Measurements from ENCODE around the gene ANTXR2. TPM values are rescaled to one million over a fixed set of nuclear protein-coding genes. Genes with fewer than 3 reads are reported as not detected.
A peak's percentile ranks its signal among the peaks of the same experiment; 100 is the strongest.

Gene ANTXR2
- total and polyA plus RNA-seq, 2 of the 8 experiments (the other 6 are each of a cell fraction or from before 2014, with no cell fraction given), result 1.1 to 7.5 TPM

- Histone ChIP-seq H4K20me1 (replicated peaks in 1 of 2; ENCODE audit: control insufficient read depth in 1 of 2, insufficient read depth in 2 of 2, low read length in 2 of 2) (no peaks in the 10 kb centered on the region), H2BK5ac (ENCODE audit: low read depth, low read length) (no peak overlapping the region), H4K8ac (ENCODE audit: extremely low read depth, insufficient read depth, low read length) (no peak overlapping the region), H2AFZ (ENCODE audit: low read length) (no peak overlapping the region), H3K4me3 (ENCODE audit: extremely low read depth in 1 of 4, insufficient read depth in 2 of 4, low read depth in 3 of 4, low read length in 4 of 4) (no peak overlapping the region), H2BK20ac (ENCODE audit: low read length) (no peak overlapping the region), H2BK12ac (ENCODE audit: low read depth, low read length) (no peak overlapping the region), H3K9me3 (ENCODE audit: insufficient read depth in 2 of 2, low read depth in 1 of 2, low read length in 1 of 2) (no peaks in the 10 kb centered on the region), H3K9ac (replicated peaks in 1 of 4; ENCODE audit: extremely low read depth in 1 of 4, low read depth in 3 of 4, low read length in 3 of 4) (peak overlapping the region in 1 of 4 experiments; percentile 34; a peak in 1 of 7 replicates), H3K23ac (ENCODE audit: insufficient read length) (no peak overlapping the region), H2BK120ac (replicated peaks; ENCODE audit: low read depth, low read length) (no peak overlapping the region), H3K18ac (ENCODE audit: extremely low read depth, low read length) (no peak overlapping the region), H4K5ac (ENCODE audit: insufficient read length, low read depth, low read length) (no peak overlapping the region), H3K4me2 (ENCODE audit: insufficient read depth in 1 of 2, low read depth in 2 of 2, low read length in 2 of 2) (no peak overlapping the region), H3K4ac (replicated peaks; ENCODE audit: insufficient read length, low read depth, low read length) (no peak overlapping the region), H3K4me1 (replicated peaks in 1 of 4; ENCODE audit: control insufficient read depth in 3 of 4, insufficient read depth in 4 of 4, low read length in 3 of 4) (peaks cover 0 to 6% (median 2%) of the 10 kb centered on the region in 4 experiments; a peak in 5 of 7 replicates), H3K23me2 (ENCODE audit: low read depth, low read length) (no peaks in the 10 kb centered on the region), H3K56ac (replicated peaks; ENCODE audit: insufficient read length, low read depth, low read length) (no peak overlapping the region), H2BK15ac (ENCODE audit: low read length) (no peak overlapping the region), H2AK5ac (ENCODE audit: low read depth, low read length) (no peak overlapping the region), H3K27ac (ENCODE audit: low read depth, low read length) (no peak overlapping the region), H3K79me1 (ENCODE audit: low read depth, low read length) (no peaks in the 10 kb centered on the region; the same call in 1 of the 2 replicates), H4K91ac (replicated peaks; ENCODE audit: insufficient read length, low read length) (no peak overlapping the region), H3K79me2 (ENCODE audit: control insufficient read depth in 1 of 2, insufficient read depth in 2 of 2, low read length in 2 of 2) (no peaks in the 10 kb centered on the region), H3K27me3 (replicated peaks in 1 of 4; ENCODE audit: control insufficient read depth in 3 of 4, extremely low read depth in 1 of 4, insufficient read depth in 3 of 4, low read length in 3 of 4) (peaks cover 0 to 1% (median 0%) of the 10 kb centered on the region in 4 experiments; a peak in 1 of 7 replicates), H3K14ac (ENCODE audit: insufficient read length) (no peak overlapping the region), H3K36me3 (ENCODE audit: control insufficient read depth in 2 of 4, insufficient read depth in 4 of 4, low read length in 3 of 4) (no peaks in the 10 kb centered on the region)
- FAIRE-seq, result no peak
- TF ChIP-seq SIX5 (IDR thresholded peaks at IDR 0.05; ENCODE audit: low read depth, low read length), result no peak
- no peak for DNase-seq (ENCODE audit: low read depth in 1 of 2, low spot score in 2 of 2)
- 96% methylated on average over 1 of the region's 1 CpG; no CpG with 5 or more reads in 1 of the 2 experiments for WGBS, 2 experiments (ENCODE audit: extremely low coverage in 1 of 2, insufficient coverage in 1 of 2, insufficient read length in 1 of 2, insufficient replicate concordance in 2 of 2, low coverage in 1 of 2, low lambda C conversion rate in 2 of 2, missing lambda C conversion rate in 1 of 2)
- ChIA-PET POLR2A (ENCODE audit: partially characterized antibody) (interaction anchor here (1.4 kb wide), 1 partner anchor 20 kb away, joined by 3 read pairs; the partner anchor contains the start of gene ANTXR2), CTCF (ENCODE audit: partially characterized antibody) (no interaction called here)
Measured at GRCh38 chr4:80053140-80053910, 19.7 kb downstream of the ANTXR2 start.

Data from H1 (cell line).